Endothelial cell of umbilical vein (primary cell): ENCODE measurements around the gene ZNFX1. TPM values are rescaled to one million over a fixed set of nuclear protein-coding genes. Genes with fewer than 3 reads are reported as not detected.

Experiments used
- BruUV-seq: library from RNA; stranded (reverse); fragments of 400-500 nt; replicated peaks from 2 replicates; lab custom pipeline; 2021; lab: Mats Ljungman, UMichigan
- CTCF ChIA-PET: fragments of 300-600, 350-600 bp; sonication (Branson Sonifier 250); formaldehyde crosslinking; loops from one replicate; lab custom pipeline; 2021; ENCODE audit warnings: antibody characterized with exemption, inconsistent platforms; lab: Charles Lee
- POLR2A ChIA-PET: fragments of 300-600, 350-600 bp; sonication (Branson Sonifier 250); formaldehyde crosslinking; loops from one replicate; lab custom pipeline; 2021; ENCODE audit warnings: antibody characterized with exemption, inconsistent platforms; lab: Charles Lee
- DNase-seq: peaks from one replicate; pipeline ENCODE4 v3.0.0-alpha.2; 2011; ENCODE audit warnings: low read depth, low spot score
- FAIRE-seq: peaks from 2 replicates; lab custom pipeline; 2011; peaks lifted over from hg19 to GRCh38; lab: Jason Lieb, UNC
- H2AFZ ChIP-seq: 2 replicates; pipeline ENCODE4 v1.6.0; 2012; ENCODE audit warnings: low read depth, low read length, control low read depth, inconsistent platforms
- H3K27ac ChIP-seq: 2 replicates; pipeline ENCODE4 v1.5.1; 2011; ENCODE audit warnings: low read depth, mild to moderate bottlenecking, control low read depth, low read length, moderate library complexity; ENCODE audit not compliant: insufficient read depth
- H3K27me3 ChIP-seq, 2 experiments: 2 replicates each; pipeline versions ENCODE4 v1.6.0 to v1.6.1; 2011; ENCODE audit warnings: low read length in 2 of 2, mixed read lengths in 1 of 2; ENCODE audit not compliant: control insufficient read depth in 2 of 2, insufficient read depth in 2 of 2
- H3K36me3 ChIP-seq, 2 experiments: 2 replicates in 1 of 2; 3 replicates in 1 of 2; pipeline ENCODE4 v1.5.1; 2011; ENCODE audit warnings: low read length in 2 of 2, mild to moderate bottlenecking in 1 of 2, moderate library complexity in 1 of 2; ENCODE audit not compliant: control insufficient read depth in 2 of 2, insufficient read depth in 2 of 2; ENCODE audit errors: extremely low read depth in 1 of 2
- H3K4me1 ChIP-seq: 3 replicates; pipeline ENCODE4 v1.5.1; 2011; ENCODE audit warnings: mild to moderate bottlenecking, low read length; ENCODE audit not compliant: control insufficient read depth, insufficient read depth; ENCODE audit errors: extremely low read depth
- H3K4me2 ChIP-seq: 2 replicates; pipeline ENCODE4 v1.6.1; 2011; ENCODE audit warnings: low read length, control low read depth, mixed read lengths; ENCODE audit not compliant: insufficient read depth
- H3K4me3 ChIP-seq, 3 experiments: fragments of 200-600 bp in 1 of 3; sonication (generic), shearing (Covaris generic) in 1 of 3; replicated peaks in 1 of 3; 2 replicates each; pipeline ENCODE4 v1.5.1; 2011 to 2016; ENCODE audit warnings: control low read depth in 3 of 3, low read length in 3 of 3, mild to moderate bottlenecking in 2 of 3, inconsistent platforms in 1 of 3, low read depth in 1 of 3, moderate library complexity in 1 of 3; ENCODE audit not compliant: insufficient read depth in 1 of 3
- H3K79me2 ChIP-seq: 2 replicates; pipeline ENCODE4 v1.6.0; 2012; ENCODE audit warnings: low read length, inconsistent platforms; ENCODE audit not compliant: control insufficient read depth, insufficient read depth
- H3K9ac ChIP-seq: replicated peaks from 2 replicates; pipeline ENCODE3; 2011; ENCODE audit warnings: low read length, control low read depth; ENCODE audit not compliant: insufficient read depth; ENCODE audit errors: extremely low read depth
- H3K9me1 ChIP-seq: replicated peaks from 3 replicates; pipeline ENCODE4 v1.6.0; 2011; ENCODE audit warnings: mild to moderate bottlenecking, low read length; ENCODE audit not compliant: control insufficient read depth, insufficient read depth; ENCODE audit errors: extremely low read depth
- H3K9me3 ChIP-seq: replicated peaks from 2 replicates; pipeline ENCODE4 v1.5.1; 2012; ENCODE audit warnings: low read length, inconsistent platforms; ENCODE audit not compliant: control insufficient read depth, insufficient read depth
- H4K20me1 ChIP-seq: replicated peaks from 2 replicates; pipeline ENCODE3; 2011; ENCODE audit warnings: mild to moderate bottlenecking, low read length; ENCODE audit not compliant: control insufficient read depth, insufficient read depth; ENCODE audit errors: extremely low read depth
- CTCF ChIP-seq, 2 donors: IDR thresholded peaks; 1 replicate in 1 of 2; 2 replicates in 1 of 2; pipeline ENCODE4 v1.5.1; 2011; ENCODE audit warnings: low read length in 2 of 2, mild to moderate bottlenecking in 2 of 2, moderate library complexity in 2 of 2, control low read depth in 1 of 2, inconsistent platforms in 1 of 2, low read depth in 1 of 2; ENCODE audit not compliant: insufficient read depth in 1 of 2; ENCODE audit errors: extremely low read depth in 1 of 2
- EZH2 ChIP-seq: IDR thresholded peaks from 2 replicates; pipeline ENCODE4 v1.6.1; 2012; ENCODE audit warnings: borderline replicate concordance, low read depth, mild to moderate bottlenecking, moderate library complexity, low read length, inconsistent platforms; ENCODE audit not compliant: severe bottlenecking
- FOS ChIP-seq: IDR thresholded peaks from 2 replicates; pipeline ENCODE4 v1.6.1; 2011; ENCODE audit warnings: mild to moderate bottlenecking, low read length, moderate library complexity, borderline replicate concordance; ENCODE audit not compliant: insufficient read depth
- GATA2 ChIP-seq: IDR thresholded peaks from 2 replicates; pipeline ENCODE4 v1.7.0; 2011; ENCODE audit warnings: low read depth, mild to moderate bottlenecking, moderate library complexity, mixed read lengths, low read length; ENCODE audit not compliant: insufficient read length, insufficient read depth
- JUN ChIP-seq: IDR thresholded peaks from 2 replicates; pipeline ENCODE4 v1.6.1; 2011; ENCODE audit warnings: borderline replicate concordance, low read depth; ENCODE audit not compliant: insufficient read length, insufficient read depth
- MAX ChIP-seq: IDR thresholded peaks from 2 replicates; pipeline ENCODE4 v1.6.1; 2011; ENCODE audit not compliant: insufficient read depth, insufficient read length
- MYC ChIP-seq: IDR thresholded peaks from one replicate; pipeline ENCODE4 v1.6.1; 2011; ENCODE audit warnings: mild to moderate bottlenecking, low read depth, low read length
- POLR2A ChIP-seq: IDR thresholded peaks from 2 replicates; pipeline ENCODE4 v1.6.1; 2012; ENCODE audit warnings: low read depth, mild to moderate bottlenecking, control low read depth, low read length
- POLR2AphosphoS5 ChIP-seq: IDR thresholded peaks from 2 replicates; pipeline ENCODE4 v1.6.1; 2012; ENCODE audit warnings: low read depth, mild to moderate bottlenecking, control low read depth, low read length, moderate library complexity; ENCODE audit not compliant: insufficient read depth
- dilution Hi-C: fragments of 300-500 bp; cut with MboI; formaldehyde crosslinking; loops from one replicate; pipeline ENCODE4 v1.15.0; 2019; ENCODE audit warnings: low sequenced_read_pairs; ENCODE audit not compliant: extremely low pct_ligation_motif_present
- intact Hi-C: fragments of 100-400 bp; cut with micrococcal nuclease; formaldehyde crosslinking; loops from one replicate; pipeline ENCODE4 v1.10.0; 2022
- polyA plus RNA-seq, 4 experiments: library from polyadenylated mRNA; depleted of rRNA in 3 of 4; stranded (reverse) in 3 of 4; unstranded in 1 of 4; fragments of >200 nt; gene quantifications; 2 replicates each; pipeline versions ENCODE4 v1.2.1 to v1.2.3, GENCODE V29; 2011 to 2012; ENCODE audit warnings: missing spikeins in 1 of 4
- total RNA-seq: library from RNA; stranded (reverse); gene quantifications from 2 replicates; pipeline ENCODE4 v1.2.3, GENCODE V29; 2021

ZNFX1 gene
- total and polyA plus RNA-seq, 2 donors (not counting 3 experiments of a cell fraction or from before 2014, with no cell fraction given): 8.3 to 27.9 TPM

GRCh38 chr20:49310705-49311104 is 32.8 kb upstream of the ZNFX1 start:
- peak; percentile 93 for FAIRE-seq
- CTCF ChIA-PET: interaction anchor here (2.0 to 2.2 kb wide), 2 partner anchors 10 to 65 kb away, joined by 5 to 7 read pairs; no protein-coding TSS in a partner anchor

GRCh38 chr20:49308875-49309274 is 31.0 kb upstream of the ZNFX1 start:
- Histone ChIP-seq H3K4me2 (no peak overlapping the region), H3K9ac (no peak overlapping the region), H3K27ac (no peak overlapping the region), H2AFZ (no peak overlapping the region), H4K20me1 (no peaks in the 10 kb centered on the region), H3K4me1 (peaks cover 8% of the 10 kb centered on the region), H3K36me3 (no peaks in the 10 kb centered on the region), H3K79me2 (no peaks in the 10 kb centered on the region), H3K4me3 (no peak overlapping the region), H3K27me3 (peaks cover 0 to 4% of the 10 kb centered on the region in 2 experiments), H3K9me1 (no peaks in the 10 kb centered on the region), H3K9me3 (no peaks in the 10 kb centered on the region)
- POLR2A ChIA-PET: no interaction called here
- CTCF ChIA-PET: no interaction called here
- FAIRE-seq: no peak
- intact Hi-C loops (no loop called here), dilution Hi-C loops (no loop called here)
- BruUV-seq: no TSS peak
- DNase-seq: no peak
- TF ChIP-seq EZH2 (no peak), GATA2 (no peak), POLR2AphosphoS5 (no peak), FOS (no peak), CTCF (IDR thresholded peaks at IDR 0.05; ENCODE audit: extremely low read depth in 1 of 2, insufficient read depth in 1 of 2, low read depth in 1 of 2, low read length in 2 of 2) (no peak), POLR2A (no peak), MYC (no peak), MAX (no peak), JUN (no peak)

More at GRCh38 chr20:49310705-49311104, 32.8 kb upstream of the ZNFX1 start:
- Histone ChIP-seq H2AFZ (no peak overlapping the region), H3K9me3 (no peaks in the 10 kb centered on the region), H3K36me3 (no peaks in the 10 kb centered on the region), H3K79me2 (no peaks in the 10 kb centered on the region), H3K9me1 (no peaks in the 10 kb centered on the region), H3K9ac (no peak overlapping the region), H3K4me1 (peaks cover 8% of the 10 kb centered on the region), H3K4me3 (no peak overlapping the region), H3K27me3 (peaks cover 6 to 9% of the 10 kb centered on the region in 2 experiments), H3K4me2 (peak overlapping the region; percentile 5), H3K27ac (peak overlapping the region; percentile 27), H4K20me1 (no peaks in the 10 kb centered on the region)
- intact Hi-C loops (no loop called here), dilution Hi-C loops (no loop called here)
- peak; percentile 80 for DNase-seq
- no peak for TF ChIP-seq MYC
- peak; percentile 58 for TF ChIP-seq GATA2
- peak; percentile 71 for TF ChIP-seq JUN
- peak; percentile 83 for TF ChIP-seq FOS
- POLR2A ChIA-PET: no interaction called here
- no TSS peak for BruUV-seq
